ENCODE results near the gene MBD3. TPM values are rescaled to one million over a fixed set of nuclear protein-coding genes. Genes with fewer than 3 reads are reported as not detected.

Gene MBD3
- total RNA-seq, 1 donor from 2014 or later = 75.3 TPM

DNA sequence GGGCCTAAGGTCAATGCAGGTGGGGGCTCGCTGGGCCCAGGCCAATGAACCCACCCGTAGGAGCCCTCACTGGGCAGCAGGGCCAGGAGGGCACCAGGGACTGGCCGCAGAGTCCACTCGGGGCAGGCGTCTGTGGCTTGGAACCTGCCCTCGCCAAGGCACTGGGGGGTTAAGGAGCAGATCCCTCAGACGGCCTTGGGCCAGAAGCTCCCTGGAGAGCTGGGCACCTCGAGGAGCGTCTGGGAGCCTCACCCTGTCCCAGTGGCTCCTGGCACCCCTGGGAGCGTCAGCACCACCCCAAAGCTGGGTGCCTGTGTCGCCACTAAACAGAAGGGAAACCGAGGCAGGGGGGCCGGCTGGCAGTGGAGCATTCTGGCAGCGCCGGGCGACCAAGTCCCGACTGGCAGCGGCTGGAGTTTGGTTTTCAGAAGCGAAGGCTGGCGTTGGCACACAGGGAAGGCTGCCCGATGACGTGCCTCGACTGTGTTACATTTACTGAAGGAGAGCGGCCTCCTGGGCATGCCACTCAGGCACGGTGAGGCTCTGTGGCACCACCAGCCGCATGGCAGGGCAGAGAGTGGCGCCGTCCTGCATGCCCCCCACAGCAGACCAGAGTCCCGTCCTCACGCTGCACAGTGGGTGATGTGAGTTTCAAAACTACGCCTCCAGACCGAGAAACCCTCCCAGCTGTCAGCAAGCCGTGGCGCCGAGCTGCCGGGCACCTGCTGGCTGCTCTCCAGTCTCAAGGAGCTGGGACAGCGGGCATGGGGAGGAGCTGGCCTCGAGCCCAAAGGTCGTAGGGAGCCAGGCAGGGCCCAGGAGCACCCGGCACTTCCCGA is 15.4 kb downstream of the MBD3 start:
- Histone ChIP-seq H3K36me3 (ENCODE audit: control insufficient read depth, insufficient read depth, low read length) (peaks cover 22% of the 10 kb centered on the region), H3K4me3 (ENCODE audit: low read depth, low read length) (no peak overlapping the region), H3K27me3 (ENCODE audit: control insufficient read depth, insufficient read depth, low read length) (no peaks in the 10 kb centered on the region)
- TF ChIP-seq CTCF (IDR thresholded peaks at IDR 0.05; ENCODE audit: insufficient read depth, low read length, severe bottlenecking) = no peak
- DNase-seq (ENCODE audit: low read depth) = no peak
- FAIRE-seq = no peak

DNA sequence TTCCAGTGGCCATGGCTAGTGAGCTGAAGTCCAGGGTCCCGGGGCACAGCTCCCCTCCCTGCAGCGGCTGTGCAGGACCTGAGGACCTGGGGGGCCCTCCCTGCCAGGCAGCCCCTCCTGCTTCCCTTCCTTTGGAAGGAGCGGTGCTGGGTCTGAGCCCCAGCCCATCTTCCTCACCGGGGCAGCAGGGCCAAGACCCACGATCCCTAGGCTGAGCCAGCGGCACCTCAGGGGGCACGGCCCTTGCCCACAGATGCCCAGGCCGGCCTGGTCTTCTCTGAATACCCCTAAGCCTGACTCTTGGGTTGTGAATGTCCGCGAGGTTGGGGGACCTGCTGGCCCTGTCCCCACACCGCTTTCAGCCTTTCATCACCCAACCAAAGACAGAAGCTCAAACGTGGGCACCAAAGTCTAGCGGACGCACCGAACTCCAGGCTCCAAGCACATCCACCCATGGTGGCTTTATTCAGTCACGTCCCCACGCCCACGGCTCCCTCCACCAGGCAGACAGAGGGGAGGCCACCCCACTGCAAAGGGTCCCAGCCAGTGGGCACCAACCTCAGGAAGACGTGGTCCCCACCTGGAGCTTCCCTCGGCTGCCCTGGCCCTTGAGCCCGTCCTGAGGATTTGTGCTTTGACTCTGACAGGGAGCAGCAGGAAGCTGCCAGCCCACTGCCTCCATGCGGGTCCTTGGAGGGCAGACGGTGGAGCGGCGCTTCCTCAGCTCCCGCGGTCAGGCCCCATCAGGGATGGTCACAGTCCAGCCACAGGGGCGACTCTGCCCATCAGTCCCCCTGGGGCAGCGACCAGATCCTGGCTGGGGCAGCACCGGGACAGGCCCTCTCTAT is 16.2 kb downstream of the MBD3 start:
- no peak for TF ChIP-seq CTCF (IDR thresholded peaks at IDR 0.05; ENCODE audit: insufficient read depth, low read length, severe bottlenecking)
- peaks cover 18% of the 10 kb centered on the region for H3K36me3 ChIP-seq (ENCODE audit: control insufficient read depth, insufficient read depth, low read length)
- H3K27me3 ChIP-seq (ENCODE audit: control insufficient read depth, insufficient read depth, low read length) = no peaks in the 10 kb centered on the region
- no peak for FAIRE-seq
- no peak overlapping the region for H3K4me3 ChIP-seq (ENCODE audit: low read depth, low read length)
- no peak for DNase-seq (ENCODE audit: low read depth)

DNA sequence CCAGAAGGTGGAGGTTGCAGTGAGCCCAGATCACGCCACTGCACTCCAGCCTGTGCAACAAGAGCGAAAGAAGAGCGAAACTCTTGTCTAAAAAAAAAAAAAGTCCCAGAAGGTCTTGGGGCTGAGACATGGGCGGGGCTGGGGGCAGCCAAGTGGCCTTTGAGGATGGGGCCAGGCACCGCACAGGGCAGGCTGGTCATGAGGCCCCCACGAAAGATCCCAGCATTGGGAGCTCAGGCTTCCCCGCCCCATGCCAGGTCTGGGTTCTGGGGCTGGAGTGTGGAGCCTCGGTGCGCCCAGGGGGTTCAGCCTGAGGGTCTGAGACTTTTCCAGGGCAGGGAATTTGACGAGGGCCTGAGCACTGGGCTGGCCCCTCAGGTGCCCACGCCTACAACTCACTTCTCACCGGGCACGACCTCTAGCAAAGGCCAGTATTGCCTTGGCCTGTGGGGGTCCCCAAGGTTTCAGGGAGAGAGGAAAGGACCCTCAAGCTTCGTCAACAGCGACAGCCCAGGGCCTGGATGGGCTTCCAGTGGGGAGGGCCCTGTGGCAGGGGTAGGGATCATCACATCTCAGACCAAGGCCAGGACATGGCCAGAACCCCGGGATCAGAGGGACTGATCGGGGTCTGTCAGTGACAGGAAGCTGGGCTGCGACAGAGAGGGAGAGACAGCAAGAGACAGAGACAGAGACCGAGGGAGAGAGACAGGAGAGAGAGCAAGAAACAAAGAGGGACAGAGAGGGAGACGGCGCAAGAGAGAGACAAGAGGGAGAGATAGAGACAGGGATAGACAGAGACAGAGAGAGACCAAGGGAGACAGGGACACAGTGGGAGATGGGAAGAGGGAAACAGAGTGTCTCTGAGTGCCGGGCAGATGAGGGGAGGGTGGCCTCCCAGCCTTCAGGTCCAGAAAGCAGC is 17.1 kb downstream of the MBD3 start:
- FAIRE-seq (no peak), DNase-seq (ENCODE audit: low read depth) (no peak)
- Histone ChIP-seq H3K4me3 (ENCODE audit: low read depth, low read length) (no peak overlapping the region), H3K36me3 (ENCODE audit: control insufficient read depth, insufficient read depth, low read length) (peaks cover 12% of the 10 kb centered on the region), H3K27me3 (ENCODE audit: control insufficient read depth, insufficient read depth, low read length) (no peaks in the 10 kb centered on the region)
- no peak for TF ChIP-seq CTCF (IDR thresholded peaks at IDR 0.05; ENCODE audit: insufficient read depth, low read length, severe bottlenecking)

DNA sequence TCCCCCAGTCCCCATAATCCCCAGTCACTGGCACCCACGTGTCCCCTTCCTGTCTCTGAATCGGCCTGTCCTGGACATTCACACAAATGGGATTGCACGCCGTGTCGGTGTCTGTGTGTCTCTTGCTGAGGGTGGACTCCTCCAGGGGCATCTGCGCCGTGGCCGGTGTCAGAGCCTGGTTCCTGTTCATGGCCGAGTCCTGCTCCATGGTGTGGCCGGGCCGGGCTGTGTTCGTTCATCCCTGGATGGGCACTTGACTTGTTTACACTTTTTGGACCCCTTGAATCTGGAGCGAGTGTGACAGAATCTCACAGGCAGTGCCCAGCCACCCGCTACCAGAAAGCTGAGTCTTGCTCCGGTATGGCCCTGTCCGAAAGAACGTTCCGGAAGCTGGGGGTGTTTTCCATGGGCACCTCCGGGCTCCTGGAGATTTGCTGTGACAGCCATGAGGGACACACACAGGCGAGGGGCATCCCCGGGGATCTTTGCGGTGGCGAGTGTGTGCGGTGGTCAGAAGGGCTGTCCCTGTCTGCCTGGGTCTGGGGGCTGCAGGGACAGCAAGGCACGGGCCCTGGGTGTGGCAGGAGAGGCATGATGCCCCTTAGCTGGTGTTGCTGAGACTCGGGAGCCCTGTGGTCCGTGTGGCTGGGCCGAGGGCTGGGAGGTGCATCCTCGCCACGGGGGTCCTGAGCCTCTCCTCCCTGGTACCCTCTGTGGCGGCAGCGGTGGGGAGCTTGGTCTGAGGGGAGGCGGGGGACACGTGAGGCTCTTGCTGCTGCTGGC is 18.1 kb downstream of the MBD3 start:
- no peak overlapping the region for H3K4me3 ChIP-seq (ENCODE audit: low read depth, low read length)
- FAIRE-seq (no peak), DNase-seq (ENCODE audit: low read depth) (no peak)
- no peak for TF ChIP-seq CTCF (IDR thresholded peaks at IDR 0.05; ENCODE audit: insufficient read depth, low read length, severe bottlenecking)
- peaks cover 8% of the 10 kb centered on the region for H3K36me3 ChIP-seq (ENCODE audit: control insufficient read depth, insufficient read depth, low read length)
- no peaks in the 10 kb centered on the region for H3K27me3 ChIP-seq (ENCODE audit: control insufficient read depth, insufficient read depth, low read length)

- FAIRE-seq = no peak
- no peak for TF ChIP-seq CTCF (IDR thresholded peaks at IDR 0.05; ENCODE audit: insufficient read depth, low read length, severe bottlenecking)
- H3K27me3 ChIP-seq (ENCODE audit: control insufficient read depth, insufficient read depth, low read length) = no peaks in the 10 kb centered on the region
- DNase-seq (ENCODE audit: low read depth) = no peak
- H3K36me3 ChIP-seq (ENCODE audit: control insufficient read depth, insufficient read depth, low read length) = peaks cover 3% of the 10 kb centered on the region
- H3K4me3 ChIP-seq (ENCODE audit: low read depth, low read length) = no peak overlapping the region
Measured at GRCh38 chr19:1572795-1573194, 19.9 kb downstream of the MBD3 start.
